HG03064 (cell line): ENCODE data around the gene POLR2B.
A peak's percentile ranks its signal among the peaks of the same experiment; 100 is the strongest.
"Not testable (repeated sequence)": the region's sequence is repeated elsewhere in the genome, so short reads cannot be mapped to it uniquely, and the experiment has no call there.

Experiments
- ATAC-seq: cut with Tn5 transposase; IDR thresholded peaks from one replicate; pipeline ENCODE4 v1.9.1; 2021; ENCODE audit warnings: low read depth; ENCODE audit not compliant: unreplicated experiment

POLR2B gene

GRCh38 chr4:56978750-56979303 is at the start of gene POLR2B:
POLR2B (plus strand) TSS chr4:56978896; CDS start chr4:56978986, 90 bp downstream.
- ATAC-seq = peak; percentile 33

- no peak for ATAC-seq
These were observed 48.1 kb upstream of the POLR2B start for GRCh38 chr4:56930638-56931037.

GRCh38 chr4:56931924-56932323 is 46.8 kb upstream of the POLR2B start:
- no peak for ATAC-seq

GRCh38 chr4:56937262-56937661 is 41.4 kb upstream of the POLR2B start:
- ATAC-seq = no peak

- ATAC-seq = not testable (repeated sequence)
These were observed 38.9 kb upstream of the POLR2B start for GRCh38 chr4:56939826-56940225.

- no peak for ATAC-seq
These were observed 38.3 kb upstream of the POLR2B start for GRCh38 chr4:56940403-56940802.

- ATAC-seq = no peak
These were observed 37.7 kb upstream of the POLR2B start for GRCh38 chr4:56940971-56941370.

- no peak for ATAC-seq
These were observed 37.3 kb upstream of the POLR2B start for GRCh38 chr4:56941403-56941802.

GRCh38 chr4:56953680-56954520 is 24.8 kb upstream of the POLR2B start:
- no peak for ATAC-seq

GRCh38 chr4:56958111-56958517 is 20.6 kb upstream of the POLR2B start:
- ATAC-seq = no peak

GRCh38 chr4:56959100-56959499 is 19.6 kb upstream of the POLR2B start:
- no peak for ATAC-seq

- ATAC-seq = no peak
These were observed 17.6 kb upstream of the POLR2B start for GRCh38 chr4:56961107-56961500.

- no peak for ATAC-seq
These were observed 7.3 kb upstream of the POLR2B start for GRCh38 chr4:56971383-56971782.

- ATAC-seq = no peak
These were observed 6.3 kb upstream of the POLR2B start for GRCh38 chr4:56972389-56972788.

- no peak for ATAC-seq
These were observed 5.9 kb upstream of the POLR2B start for GRCh38 chr4:56972809-56973208.

- ATAC-seq = no peak
These were observed 5.4 kb upstream of the POLR2B start for GRCh38 chr4:56973336-56973735.

- no peak for ATAC-seq
These were observed 2.3 kb upstream of the POLR2B start for GRCh38 chr4:56976283-56976836.

GRCh38 chr4:56976837-56977320 is 1.8 kb upstream of the POLR2B start:
- ATAC-seq = peak; percentile 26

- ATAC-seq = peak; percentile 81
These were observed 1.2 kb upstream of the POLR2B start, which contains the start of gene NOA1 for GRCh38 chr4:56977321-56978012. NOA1 (minus strand) TSS chr4:56977606; CDS start chr4:56977585, 21 bp downstream.

- ATAC-seq = no peak
These were observed 851 bp downstream of the POLR2B start for GRCh38 chr4:56979421-56980072.
